CD4-positive, alpha-beta T cell (primary cell): ENCODE measurements around the gene FBXL13. TPM values are rescaled to one million over a fixed set of nuclear protein-coding genes. Genes with fewer than 3 reads are reported as not detected.
"Not testable (repeated sequence)": the region's sequence is repeated elsewhere in the genome, so short reads cannot be mapped to it uniquely, and the experiment has no call there.

Experiments
- ATAC-seq: fragments of 200-7000 bp; cut with Tn5 transposase; one replicate; pipeline ENCODE4 v1.10.0; 2022; ENCODE audit warnings: mild to moderate bottlenecking; ENCODE audit not compliant: poor library complexity
- CTCF ChIA-PET: fragments of 350-600 bp; sonication (Branson Sonifier 250); formaldehyde crosslinking; loops from one replicate; lab custom pipeline; 2021; ENCODE audit warnings: antibody characterized with exemption, inconsistent platforms; lab: Charles Lee
- POLR2A ChIA-PET: fragments of 350-600 bp; sonication (Branson Sonifier 250); formaldehyde crosslinking; loops from one replicate; lab custom pipeline; 2021; ENCODE audit warnings: antibody characterized with exemption, inconsistent platforms; lab: Charles Lee
- DNase-seq, 14 experiments: peaks; one replicate each; pipeline ENCODE4 v3.0.0-alpha.2; 2013 to 2020; ENCODE audit warnings: mixed read lengths in 2 of 14
- H3K27ac ChIP-seq, 2 donors: one replicate each; pipeline versions ENCODE4 v1.5.1 to v1.7.0; 2013; ENCODE audit warnings: low read length in 2 of 2, low read depth in 1 of 2, mild to moderate bottlenecking in 1 of 2
- H3K27me3 ChIP-seq, 2 experiments: 1 replicate in 1 of 2; 2 replicates in 1 of 2; pipeline versions ENCODE4 v1.6.1 to v1.7.0; 2013; ENCODE audit warnings: low read length in 2 of 2, control low read depth in 1 of 2, mild to moderate bottlenecking in 1 of 2, moderate library complexity in 1 of 2; ENCODE audit not compliant: insufficient read depth in 2 of 2, control insufficient read depth in 1 of 2
- H3K36me3 ChIP-seq: one replicate; pipeline ENCODE4 v1.6.1; 2013; ENCODE audit warnings: low read length, control low read depth; ENCODE audit not compliant: insufficient read depth
- H3K4me1 ChIP-seq: one replicate; pipeline ENCODE4 v1.6.1; 2013; ENCODE audit warnings: low read length, control low read depth; ENCODE audit not compliant: insufficient read depth
- H3K4me3 ChIP-seq: one replicate; pipeline ENCODE4 v1.5.1; 2013; ENCODE audit warnings: mild to moderate bottlenecking, low read length, moderate library complexity
- H3K9me3 ChIP-seq, 2 experiments: 1 replicate in 1 of 2; 2 replicates in 1 of 2; pipeline versions ENCODE4 v1.6.1 to v1.7.0; 2013; ENCODE audit warnings: low read length in 2 of 2, mild to moderate bottlenecking in 2 of 2, control low read depth in 1 of 2, moderate library complexity in 1 of 2; ENCODE audit not compliant: control insufficient read depth in 1 of 2, insufficient read depth in 1 of 2
- H3K27ac Mint-ChIP-seq: one replicate; pipeline ENCODE4 v1.8.0; 2020; ENCODE audit warnings: mixed read lengths
- H3K27me3 Mint-ChIP-seq: one replicate; pipeline ENCODE4 v1.8.0; 2021; ENCODE audit warnings: mixed read lengths
- H3K36me3 Mint-ChIP-seq: one replicate; pipeline ENCODE4 v1.8.0; 2021; ENCODE audit warnings: low read depth, mixed read lengths
- H3K4me1 Mint-ChIP-seq: one replicate; pipeline ENCODE4 v1.8.0; 2021; ENCODE audit warnings: low read depth, mixed read lengths
- H3K4me3 Mint-ChIP-seq: one replicate; pipeline ENCODE4 v1.8.0; 2020; ENCODE audit warnings: mild to moderate bottlenecking, mixed read lengths
- H3K9me3 Mint-ChIP-seq: one replicate; pipeline ENCODE4 v1.8.0; 2020; ENCODE audit warnings: mixed read lengths
- intact Hi-C, 2 experiments: fragments of 100-400 bp; cut with DNase I in 1 of 2; cut with micrococcal nuclease in 1 of 2; formaldehyde crosslinking; loops; one replicate each; pipeline versions ENCODE4 v1.15.1 to v1.9.0; 2023 to 2025; cut with DNase I, micrococcal nuclease
- total RNA-seq, 174 experiments: library from RNA in 2 of 174; stranded (reverse) in 2 of 174; gene quantifications; one replicate each; pipeline ENCODE4 v1.2.3 and lab custom pipeline; 2021 to 2026
- TF ChIP-seq, protein P1 (sequence below): fragments of 200-600 bp; IDR thresholded peaks from one replicate; pipeline ENCODE4 v1.8.0; 2022; ENCODE audit warnings: antibody characterized with exemption, mild to moderate bottlenecking

FBXL13 gene
- total RNA-seq, 2 experiments from 2014 or later, result 0.89 to 1.4 TPM

GRCh38 chr7:102954359-102954758 is 120.2 kb downstream of the FBXL13 start:
- ATAC-seq, H3K4me3 ChIP-seq, H3K36me3 ChIP-seq, H3K4me1 Mint-ChIP-seq, DNase-seq, H3K27ac ChIP-seq, H3K9me3 ChIP-seq, H3K27ac Mint-ChIP-seq, H3K4me1 ChIP-seq, POLR2A ChIA-PET, H3K27me3 ChIP-seq, H3K4me3 Mint-ChIP-seq, H3K27me3 Mint-ChIP-seq, CTCF ChIA-PET, intact Hi-C loops: not testable (repeated sequence)
- H3K36me3 Mint-ChIP-seq, result peaks cover 21% of the 10 kb centered on the region
- H3K9me3 Mint-ChIP-seq, result peaks cover 13% of the 10 kb centered on the region

DNA sequence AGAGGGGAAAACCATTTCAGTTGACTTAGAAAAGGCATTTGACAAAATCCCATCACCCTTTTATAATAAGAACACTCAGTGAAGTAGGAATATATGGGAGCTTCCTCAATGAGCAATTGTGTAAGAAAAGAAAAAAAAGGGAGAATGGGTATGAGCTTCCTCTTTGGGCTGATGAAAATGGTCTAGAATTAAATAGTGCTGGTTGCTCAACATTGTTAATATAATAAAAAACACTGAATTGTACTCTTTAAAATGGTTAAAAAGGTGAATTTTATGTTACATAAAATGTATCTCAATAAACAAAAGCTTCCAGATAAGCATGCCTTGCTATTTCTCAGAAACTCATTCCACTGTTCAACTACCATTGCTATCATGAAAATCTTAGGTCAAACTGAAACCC is 121.2 kb downstream of the FBXL13 start:
- ChIA-PET POLR2A (no interaction called here), CTCF (no interaction called here)
- ATAC-seq (no peak), DNase-seq (no peak)
- TF ChIP-seq, protein P1, sequence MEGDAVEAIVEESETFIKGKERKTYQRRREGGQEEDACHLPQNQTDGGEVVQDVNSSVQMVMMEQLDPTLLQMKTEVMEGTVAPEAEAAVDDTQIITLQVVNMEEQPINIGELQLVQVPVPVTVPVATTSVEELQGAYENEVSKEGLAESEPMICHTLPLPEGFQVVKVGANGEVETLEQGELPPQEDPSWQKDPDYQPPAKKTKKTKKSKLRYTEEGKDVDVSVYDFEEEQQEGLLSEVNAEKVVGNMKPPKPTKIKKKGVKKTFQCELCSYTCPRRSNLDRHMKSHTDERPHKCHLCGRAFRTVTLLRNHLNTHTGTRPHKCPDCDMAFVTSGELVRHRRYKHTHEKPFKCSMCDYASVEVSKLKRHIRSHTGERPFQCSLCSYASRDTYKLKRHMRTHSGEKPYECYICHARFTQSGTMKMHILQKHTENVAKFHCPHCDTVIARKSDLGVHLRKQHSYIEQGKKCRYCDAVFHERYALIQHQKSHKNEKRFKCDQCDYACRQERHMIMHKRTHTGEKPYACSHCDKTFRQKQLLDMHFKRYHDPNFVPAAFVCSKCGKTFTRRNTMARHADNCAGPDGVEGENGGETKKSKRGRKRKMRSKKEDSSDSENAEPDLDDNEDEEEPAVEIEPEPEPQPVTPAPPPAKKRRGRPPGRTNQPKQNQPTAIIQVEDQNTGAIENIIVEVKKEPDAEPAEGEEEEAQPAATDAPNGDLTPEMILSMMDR, result no peak
- Histone ChIP-seq H3K4me1 (no peaks in the 10 kb centered on the region), H3K9me3 (no peaks in the 10 kb centered on the region), H3K36me3 (no peaks in the 10 kb centered on the region), H3K4me3 (no peak overlapping the region), H3K27me3 (no peaks in the 10 kb centered on the region), H3K27ac (no peak overlapping the region)
- peaks cover 13% of the 10 kb centered on the region for H3K9me3 Mint-ChIP-seq
- intact Hi-C loops, result no loop called here
- no peak overlapping the region for H3K4me3 Mint-ChIP-seq
- no peak overlapping the region for H3K27ac Mint-ChIP-seq
- peaks cover 21% of the 10 kb centered on the region for H3K36me3 Mint-ChIP-seq
- H3K27me3 Mint-ChIP-seq, result no peaks in the 10 kb centered on the region
- no peaks in the 10 kb centered on the region for H3K4me1 Mint-ChIP-seq

GRCh38 chr7:102951839-102952238 is 122.8 kb downstream of the FBXL13 start:
- TF ChIP-seq, protein P1, result no peak
- ChIA-PET CTCF (no interaction called here), POLR2A (no interaction called here)
- Mint-ChIP-seq H3K27ac (no peak overlapping the region), H3K4me1 (no peaks in the 10 kb centered on the region), H3K36me3 (peaks cover 20% of the 10 kb centered on the region), H3K9me3 (peaks cover 13% of the 10 kb centered on the region), H3K27me3 (no peaks in the 10 kb centered on the region), H3K4me3 (no peak overlapping the region)
- Histone ChIP-seq H3K4me1 (no peaks in the 10 kb centered on the region), H3K27ac (no peak overlapping the region), H3K4me3 (no peak overlapping the region), H3K9me3 (no peaks in the 10 kb centered on the region), H3K36me3 (no peaks in the 10 kb centered on the region), H3K27me3 (no peaks in the 10 kb centered on the region)
- no peak for DNase-seq
- ATAC-seq, result no peak
- intact Hi-C loops, result no loop called here

DNA sequence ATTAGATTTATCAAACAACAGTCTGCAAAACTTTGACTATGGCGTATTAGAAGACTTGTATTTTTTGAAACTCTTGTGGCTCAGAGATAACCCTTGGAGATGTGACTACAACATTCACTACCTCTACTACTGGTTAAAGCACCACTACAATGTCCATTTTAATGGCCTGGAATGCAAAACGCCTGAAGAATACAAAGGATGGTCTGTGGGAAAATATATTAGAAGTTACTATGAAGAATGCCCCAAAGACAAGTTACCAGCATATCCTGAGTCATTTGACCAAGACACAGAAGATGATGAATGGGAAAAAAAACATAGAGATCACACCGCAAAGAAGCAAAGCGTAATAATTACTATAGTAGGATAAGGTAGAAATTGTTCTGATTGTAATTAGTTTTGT is 130.4 kb downstream of the FBXL13 start:
- intact Hi-C loops, result no loop called here
- DNase-seq, result no peak
- Histone ChIP-seq H3K4me3 (no peak overlapping the region), H3K4me1 (no peaks in the 10 kb centered on the region), H3K9me3 (no peaks in the 10 kb centered on the region), H3K27me3 (no peaks in the 10 kb centered on the region), H3K27ac (no peak overlapping the region), H3K36me3 (no peaks in the 10 kb centered on the region)
- H3K36me3 Mint-ChIP-seq, result no peaks in the 10 kb centered on the region
- POLR2A ChIA-PET, result no interaction called here
- H3K27me3 Mint-ChIP-seq, result no peaks in the 10 kb centered on the region
- CTCF ChIA-PET, result no interaction called here
- no peaks in the 10 kb centered on the region for H3K4me1 Mint-ChIP-seq
- no peak overlapping the region for H3K4me3 Mint-ChIP-seq
- TF ChIP-seq, protein P1, result no peak
- H3K27ac Mint-ChIP-seq, result no peak overlapping the region
- no peak for ATAC-seq
- no peaks in the 10 kb centered on the region for H3K9me3 Mint-ChIP-seq
